Retinal pigment epithelial cell (primary cell): Measurements from ENCODE around the gene OTOP3.

Source experiments
- DNase-seq: peaks from one replicate; pipeline ENCODE4 v3.0.0-alpha.2; 2010; ENCODE audit warnings: low read depth
- H3K4me3 ChIP-seq: 2 replicates; pipeline ENCODE4 v1.5.1; 2011; ENCODE audit warnings: mild to moderate bottlenecking, low read length, control low read depth, moderate library complexity
- TF ChIP-seq, protein P1 (sequence below): conservative IDR thresholded peaks from 2 replicates; pipeline ENCODE4 v1.5.1; 2011; ENCODE audit warnings: low read depth, low read length, control low read depth, inconsistent platforms

OTOP3 gene, protein sequence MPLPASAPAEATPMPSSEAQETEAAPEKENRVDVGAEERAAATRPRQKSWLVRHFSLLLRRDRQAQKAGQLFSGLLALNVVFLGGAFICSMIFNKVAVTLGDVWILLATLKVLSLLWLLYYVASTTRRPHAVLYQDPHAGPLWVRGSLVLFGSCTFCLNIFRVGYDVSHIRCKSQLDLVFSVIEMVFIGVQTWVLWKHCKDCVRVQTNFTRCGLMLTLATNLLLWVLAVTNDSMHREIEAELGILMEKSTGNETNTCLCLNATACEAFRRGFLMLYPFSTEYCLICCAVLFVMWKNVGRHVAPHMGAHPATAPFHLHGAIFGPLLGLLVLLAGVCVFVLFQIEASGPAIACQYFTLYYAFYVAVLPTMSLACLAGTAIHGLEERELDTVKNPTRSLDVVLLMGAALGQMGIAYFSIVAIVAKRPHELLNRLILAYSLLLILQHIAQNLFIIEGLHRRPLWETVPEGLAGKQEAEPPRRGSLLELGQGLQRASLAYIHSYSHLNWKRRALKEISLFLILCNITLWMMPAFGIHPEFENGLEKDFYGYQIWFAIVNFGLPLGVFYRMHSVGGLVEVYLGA

DNA sequence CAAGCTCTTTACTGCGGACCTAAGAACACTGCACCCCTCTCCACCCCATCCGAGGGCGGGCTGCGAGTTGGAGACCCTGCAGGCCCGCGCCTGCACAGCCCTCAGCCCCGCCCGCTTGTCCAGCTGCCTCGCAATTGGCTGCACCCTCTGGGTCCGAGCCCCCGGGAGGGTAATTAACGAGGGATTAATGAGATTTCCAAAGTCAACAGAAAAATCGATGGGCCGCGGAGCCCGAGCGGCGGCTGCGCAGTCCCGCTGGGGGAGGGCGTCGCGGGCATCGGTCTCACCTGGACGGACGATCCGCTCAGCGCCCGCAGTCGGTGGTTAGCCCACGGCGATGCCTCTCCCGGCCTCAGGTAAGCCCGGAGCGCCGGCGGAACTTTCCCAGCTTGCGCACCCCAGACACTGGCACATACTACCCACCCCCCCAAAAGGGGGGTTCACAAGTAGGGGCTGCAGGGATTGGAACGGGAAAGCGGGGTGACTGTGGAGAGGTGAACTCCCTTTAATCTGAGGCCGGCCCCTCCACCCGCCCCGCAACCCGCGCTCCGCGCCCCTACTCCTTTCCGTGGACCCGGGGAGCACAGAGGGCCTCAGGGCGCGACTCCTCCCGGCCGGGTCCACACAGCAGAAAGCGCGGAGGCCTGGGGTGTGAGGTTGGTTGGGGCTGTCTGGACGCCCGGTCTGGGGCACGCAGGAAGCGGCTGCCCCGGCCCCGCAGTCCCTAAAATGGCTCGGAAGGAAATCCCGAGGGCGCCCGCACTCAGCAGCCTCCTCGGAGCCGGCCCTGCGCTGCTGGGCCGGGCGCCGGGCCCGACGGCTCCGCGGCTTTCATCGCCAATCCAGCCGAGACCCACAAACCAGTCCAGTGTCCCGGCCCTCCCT, at the start of gene OTOP3:
OTOP3 (plus strand) TSS at position 314 of the 885 bp plus-strand sequence; CDS start at position 338, 24 bp downstream.
- no peak for DNase-seq
- TF ChIP-seq, protein P1, sequence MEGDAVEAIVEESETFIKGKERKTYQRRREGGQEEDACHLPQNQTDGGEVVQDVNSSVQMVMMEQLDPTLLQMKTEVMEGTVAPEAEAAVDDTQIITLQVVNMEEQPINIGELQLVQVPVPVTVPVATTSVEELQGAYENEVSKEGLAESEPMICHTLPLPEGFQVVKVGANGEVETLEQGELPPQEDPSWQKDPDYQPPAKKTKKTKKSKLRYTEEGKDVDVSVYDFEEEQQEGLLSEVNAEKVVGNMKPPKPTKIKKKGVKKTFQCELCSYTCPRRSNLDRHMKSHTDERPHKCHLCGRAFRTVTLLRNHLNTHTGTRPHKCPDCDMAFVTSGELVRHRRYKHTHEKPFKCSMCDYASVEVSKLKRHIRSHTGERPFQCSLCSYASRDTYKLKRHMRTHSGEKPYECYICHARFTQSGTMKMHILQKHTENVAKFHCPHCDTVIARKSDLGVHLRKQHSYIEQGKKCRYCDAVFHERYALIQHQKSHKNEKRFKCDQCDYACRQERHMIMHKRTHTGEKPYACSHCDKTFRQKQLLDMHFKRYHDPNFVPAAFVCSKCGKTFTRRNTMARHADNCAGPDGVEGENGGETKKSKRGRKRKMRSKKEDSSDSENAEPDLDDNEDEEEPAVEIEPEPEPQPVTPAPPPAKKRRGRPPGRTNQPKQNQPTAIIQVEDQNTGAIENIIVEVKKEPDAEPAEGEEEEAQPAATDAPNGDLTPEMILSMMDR, result no peak
- no peak within 1 kb of the TSS for H3K4me3 ChIP-seq

DNA sequence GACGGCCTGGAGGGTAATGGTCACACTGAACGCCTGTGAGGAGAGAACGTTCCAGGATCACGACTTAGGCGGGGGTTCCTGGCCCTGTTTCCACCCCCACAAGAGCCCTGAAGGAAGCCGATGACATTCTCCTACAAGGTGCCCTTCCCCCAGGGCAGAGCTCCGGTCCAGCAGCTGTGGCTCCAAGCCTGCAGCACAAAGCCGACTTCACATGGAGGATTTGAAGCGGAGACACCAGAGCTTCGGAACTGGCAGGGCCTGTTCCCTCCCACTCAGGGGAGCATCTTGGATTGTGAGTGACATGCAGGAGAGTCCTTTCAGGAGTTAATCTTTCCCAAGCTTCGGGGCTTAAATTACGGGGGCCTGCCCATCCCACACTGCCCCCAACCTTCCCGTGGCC, 47.2 kb upstream of the OTOP3 start:
- TF ChIP-seq, protein P1, result no peak
- no peak for DNase-seq

DNA sequence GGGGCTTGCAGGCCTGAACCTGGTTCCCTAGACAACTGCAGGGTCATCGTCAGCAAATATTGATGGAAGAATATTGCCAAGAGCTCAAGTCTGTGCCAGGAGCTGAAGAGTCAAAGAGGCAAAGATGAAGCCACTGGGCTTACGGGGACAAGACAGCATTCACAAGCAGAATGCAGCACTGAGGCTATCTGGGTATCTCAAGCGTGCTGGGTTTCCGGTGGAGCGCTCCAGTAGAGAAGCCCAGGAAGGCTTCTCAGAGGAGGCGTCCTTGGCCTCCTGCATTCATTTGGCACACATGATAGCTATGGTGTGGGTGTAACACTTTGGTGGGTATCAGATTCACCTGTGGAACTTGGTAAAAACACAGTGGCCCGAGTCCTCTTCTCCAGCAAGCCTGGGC, 45.1 kb upstream of the OTOP3 start:
- TF ChIP-seq, protein P1, result no peak
- no peak for DNase-seq
- H3K4me3 ChIP-seq, result no peak overlapping the region

More for the DNA sequence above, 47.2 kb upstream of the OTOP3 start:
- no peak overlapping the region for H3K4me3 ChIP-seq

DNA sequence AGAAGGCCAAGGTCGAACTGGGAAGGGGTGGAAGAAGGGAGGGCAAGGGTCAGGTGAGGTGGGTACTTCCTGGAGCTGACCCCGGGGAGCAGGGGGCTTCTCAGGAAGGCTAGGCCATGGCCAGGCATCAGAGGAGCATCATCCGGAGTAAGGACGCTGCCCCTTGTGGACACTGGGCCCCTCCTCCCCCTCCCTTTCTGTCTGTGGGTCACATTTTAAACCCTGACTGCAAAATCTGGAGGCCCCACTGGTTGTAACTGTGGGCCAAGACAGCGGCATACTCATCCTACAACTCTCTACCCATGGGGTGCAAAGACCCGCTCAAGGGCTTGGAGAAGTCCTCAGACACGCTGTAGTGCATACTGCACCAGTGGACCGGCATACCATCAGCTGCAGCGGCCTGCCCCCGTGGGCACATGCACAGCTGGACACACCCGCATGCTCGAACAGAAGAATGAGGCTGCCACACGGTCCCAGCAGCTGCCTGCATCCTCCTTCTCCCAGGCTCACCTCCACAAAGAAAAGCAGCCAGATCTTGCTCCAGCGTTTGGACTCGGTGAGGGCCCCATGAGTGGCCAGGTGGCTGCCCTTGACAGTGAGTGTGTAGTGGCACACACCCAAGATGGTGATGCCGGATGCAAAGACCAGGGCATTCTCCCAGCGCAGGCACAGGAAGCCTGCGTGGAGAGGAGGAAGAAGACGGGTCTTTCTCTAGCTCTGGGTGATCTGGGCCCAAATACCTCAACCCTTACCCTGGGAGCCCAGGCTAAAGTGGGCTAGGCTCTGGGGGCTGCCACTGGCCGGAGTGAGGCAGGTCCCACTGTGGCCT, 43.5 kb upstream of the OTOP3 start:
- DNase-seq, result no peak
- TF ChIP-seq, protein P1, result no peak
- no peak overlapping the region for H3K4me3 ChIP-seq

DNA sequence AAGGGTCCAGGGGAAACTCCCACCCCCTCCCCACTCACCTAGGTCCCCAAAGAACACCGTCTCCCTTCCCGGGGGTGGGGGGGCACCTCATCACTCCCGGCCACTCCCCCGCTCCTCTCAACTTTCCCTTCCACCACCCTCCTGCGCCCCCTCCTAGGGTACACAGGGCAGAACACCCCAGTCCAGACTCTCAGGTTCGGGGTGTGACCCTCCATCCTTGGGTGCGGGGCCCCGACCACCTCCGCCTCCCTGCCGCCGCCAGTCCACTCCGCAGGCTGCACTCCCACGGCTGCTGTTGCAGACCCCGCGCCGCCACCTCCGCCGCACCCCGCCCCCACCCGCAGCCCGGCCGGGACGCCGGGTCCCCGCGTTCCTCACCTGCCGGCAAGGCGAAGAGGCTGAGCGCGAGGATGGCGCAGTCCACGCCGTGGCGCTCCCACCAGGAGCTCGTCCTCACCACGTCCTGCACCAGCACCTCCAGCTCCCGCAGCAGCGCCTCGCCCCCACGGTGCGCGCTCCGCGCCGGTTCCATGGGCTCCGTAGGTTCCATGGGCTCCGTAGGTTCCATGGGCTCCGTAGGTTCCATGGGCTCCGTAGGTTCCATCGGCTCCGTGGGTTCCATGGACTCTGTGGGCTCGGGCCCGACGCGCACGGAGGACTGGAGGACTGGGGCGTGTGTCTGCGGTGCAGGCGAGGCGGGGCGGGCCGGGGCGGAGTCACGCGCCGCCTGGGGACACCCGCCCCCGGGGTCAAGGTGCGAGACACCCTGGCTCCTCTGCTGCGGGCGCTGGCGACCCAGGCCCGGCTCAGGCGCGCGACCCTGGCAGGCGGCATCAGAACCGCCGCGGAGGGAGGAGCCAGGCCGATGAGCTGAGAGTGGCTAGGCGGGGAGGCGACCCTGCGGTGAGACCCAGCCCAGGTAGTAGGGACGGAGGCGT, 42.5 kb upstream of the OTOP3 start, which contains the start of gene FADS6:
FADS6 (minus strand) TSS at position 660 of the 938 bp plus-strand sequence; CDS start at position 622, 38 bp downstream.
- no peak within 1 kb of the TSS for H3K4me3 ChIP-seq
- TF ChIP-seq, protein P1, result no peak
- no peak for DNase-seq
